Kidney (tissue), 14 donors: ENCODE measurements around the gene DHX15. TPM values are rescaled to one million over a fixed set of nuclear protein-coding genes. Genes with fewer than 3 reads are reported as not detected.

Source experiments
- DNase-seq, 5 donors: peaks; one replicate each; pipeline ENCODE4 v3.0.0-alpha.2; 2013 to 2020
- FAIRE-seq: peaks from 2 replicates; lab custom pipeline; 2012; peaks lifted over from hg19 to GRCh38; lab: Jason Lieb, UNC
- H3K27ac ChIP-seq, 2 donors: one replicate each; pipeline ENCODE4 v1.7.0; 2013; ENCODE audit warnings: low read depth in 2 of 2, low read length in 2 of 2, inconsistent platforms in 1 of 2
- H3K27me3 ChIP-seq: one replicate; pipeline ENCODE4 v1.7.1; 2013; ENCODE audit warnings: low read length, inconsistent platforms; ENCODE audit not compliant: control insufficient read depth, insufficient read depth
- H3K36me3 ChIP-seq, 3 donors: one replicate each; pipeline versions ENCODE4 v1.7.0 to v1.7.1; 2013; ENCODE audit warnings: low read length in 3 of 3, control low read depth in 1 of 3, inconsistent platforms in 1 of 3; ENCODE audit not compliant: insufficient read depth in 3 of 3, control insufficient read depth in 2 of 3
- H3K4me1 ChIP-seq, 3 donors: one replicate each; pipeline versions ENCODE4 v1.7.0 to v1.7.1; 2013; ENCODE audit warnings: low read length in 3 of 3, inconsistent platforms in 1 of 3, low read depth in 1 of 3; ENCODE audit not compliant: control insufficient read depth in 2 of 3, insufficient read depth in 2 of 3
- H3K4me3 ChIP-seq, 3 donors: one replicate each; pipeline versions ENCODE4 v1.7.0 to v1.8.1; 2013; ENCODE audit warnings: low read length in 3 of 3, control low read depth in 1 of 3, inconsistent platforms in 1 of 3
- H3K9ac ChIP-seq, 3 donors: one replicate each; pipeline versions ENCODE4 v1.7.0 to v1.7.1; 2013; ENCODE audit warnings: low read length in 3 of 3, control low read depth in 1 of 3, inconsistent platforms in 1 of 3
- H3K9me3 ChIP-seq, 3 donors: one replicate each; pipeline versions ENCODE4 v1.7.0 to v1.7.1; 2013; ENCODE audit warnings: low read length in 3 of 3, control low read depth in 1 of 3, inconsistent platforms in 1 of 3; ENCODE audit not compliant: control insufficient read depth in 2 of 3, insufficient read depth in 1 of 3
- CTCF ChIP-seq: IDR thresholded peaks from 3 replicates; pipeline ENCODE4 v1.5.1; 2012; ENCODE audit warnings: mild to moderate bottlenecking, moderate library complexity, borderline replicate concordance; ENCODE audit not compliant: insufficient read depth; ENCODE audit errors: extremely low read depth
- intact Hi-C: fragments of 100-400 bp; cut with DNase I; formaldehyde crosslinking; loops from one replicate; pipeline ENCODE4 v1.11.1; 2022
- polyA plus RNA-seq: library from polyadenylated mRNA; stranded (reverse); fragments of 350-450 nt; fragmentation: Illumina TruSeq; extraction: RNeasy Lipid Tissue Mini Kit (QIAGEN cat#74804); gene quantifications from one replicate; pipeline ENCODE4 v1.2.3, GENCODE V29; 2014; ENCODE audit warnings: low read depth, low replicate concordance; ENCODE audit not compliant: insufficient read depth
- total RNA-seq: library from RNA; stranded (reverse); fragmentation: NEBNext Ultra II Directional; extraction: Animal tissue kit (Norgen Biotek cat#: 25700); gene quantifications from one replicate; pipeline ENCODE4 v1.2.1, GENCODE V29; 2021
- donor health status: control.
- donor health status: control.
- donor health status: control.
- donor health status: control.
- donor health status: control.
- donor health status: DM: yes; HTN: yes; CAD: no.
- donor health status: Normal renal cell carcinoma (clear cell type).

DHX15 gene
- total and polyA plus RNA-seq, 2 donors from 2014 or later: 53.4 to 120 TPM

- no peak overlapping the region for H3K9ac ChIP-seq
- H3K27ac ChIP-seq: no peak overlapping the region
- no peaks in the 10 kb centered on the region for H3K4me1 ChIP-seq
- H3K27me3 ChIP-seq: no peaks in the 10 kb centered on the region
- no peak for TF ChIP-seq CTCF
- no peaks in the 10 kb centered on the region for H3K36me3 ChIP-seq
- intact Hi-C loops: no loop called here
- H3K4me3 ChIP-seq: no peak overlapping the region
- FAIRE-seq (no peak), DNase-seq (no peak)
- H3K9me3 ChIP-seq: peaks cover 0 to 10% (median 0%) of the 10 kb centered on the region in 3 donors
Measured at GRCh38 chr4:24588216-24588954, 4.0 kb upstream of the DHX15 start.

DNA sequence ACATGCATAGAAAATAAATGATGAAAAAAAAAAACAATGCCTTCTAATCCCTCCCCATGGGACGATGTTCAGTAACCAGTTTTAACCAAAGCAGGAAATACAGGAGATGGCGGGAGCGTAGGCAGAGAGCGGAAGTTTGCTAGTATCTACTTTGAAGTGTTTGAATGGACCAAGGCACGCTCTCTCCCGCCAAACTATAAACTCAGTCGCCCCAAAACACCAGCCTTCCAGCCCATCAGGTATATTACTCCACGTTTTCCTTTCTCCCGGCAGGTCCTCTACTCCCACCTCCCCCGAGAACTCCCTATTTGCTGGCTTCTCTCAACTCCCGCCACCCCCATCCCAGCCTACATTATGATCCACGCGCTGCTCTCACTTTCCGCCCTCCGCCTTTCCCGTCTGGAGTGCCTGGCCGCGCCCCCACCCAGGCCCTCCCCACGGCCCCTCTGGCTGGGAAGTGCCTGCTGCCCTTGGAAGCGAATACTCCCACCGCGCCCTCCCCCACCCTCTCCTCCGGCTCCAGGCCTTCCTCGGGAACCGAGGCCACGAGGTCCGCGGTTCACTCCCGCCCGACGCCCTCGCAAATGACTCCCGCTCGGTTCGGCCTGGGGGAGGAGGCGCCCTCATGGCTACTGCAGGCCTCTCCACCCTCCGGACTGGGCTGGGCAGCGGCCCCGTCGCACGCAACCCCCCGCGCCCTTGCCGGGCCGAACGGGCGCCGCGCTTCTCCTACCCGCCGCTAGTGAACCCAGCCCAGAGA is 723 bp downstream of the DHX15 start:
- DNase-seq (peak; percentile 85 to 91 (median 88)), FAIRE-seq (no peak)
- no peaks in the 10 kb centered on the region for H3K36me3 ChIP-seq
- H3K27me3 ChIP-seq: no peaks in the 10 kb centered on the region
- H3K4me1 ChIP-seq: peaks cover 0 to 6% (median 4%) of the 10 kb centered on the region in 3 donors
- H3K4me3 ChIP-seq: peak overlapping the region; percentile 79 to 93 (median 91)
- intact Hi-C loops: no loop called here
- peak overlapping the region; percentile 97 to 98 for H3K27ac ChIP-seq
- no peak for TF ChIP-seq CTCF
- peak overlapping the region; percentile 74 to 97 (median 91) for H3K9ac ChIP-seq
- H3K9me3 ChIP-seq: no peaks in the 10 kb centered on the region

DNA sequence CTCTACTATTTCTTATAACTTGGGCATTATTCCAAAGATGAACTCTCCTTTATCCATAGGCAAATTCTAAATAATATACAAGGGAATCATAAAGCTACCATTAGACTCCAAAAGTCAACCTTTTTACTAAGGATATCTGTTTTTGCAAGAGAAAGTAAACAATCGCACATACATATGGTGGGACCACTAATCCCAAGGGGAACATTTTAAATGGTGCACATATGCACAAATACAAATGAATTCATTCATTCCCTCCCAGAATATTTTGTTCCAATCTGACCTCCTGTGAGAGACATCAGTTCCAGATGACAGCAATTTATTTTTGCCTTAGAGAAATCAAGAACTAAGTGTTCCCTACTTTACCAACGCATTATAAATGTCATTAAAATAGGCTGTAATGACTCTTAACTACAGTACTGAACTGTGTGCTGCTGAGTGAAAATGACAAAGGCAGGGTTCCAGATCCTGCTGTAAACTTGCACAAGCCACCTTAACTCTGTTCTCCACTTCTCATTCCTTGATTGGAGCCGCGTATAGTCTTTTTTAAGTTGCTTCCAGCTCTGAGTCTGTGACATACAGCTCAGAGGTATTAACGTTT is 2.0 kb downstream of the DHX15 start:
- H3K27ac ChIP-seq: no peak overlapping the region
- no peaks in the 10 kb centered on the region for H3K27me3 ChIP-seq
- H3K36me3 ChIP-seq: no peaks in the 10 kb centered on the region
- peak overlapping the region in 2 of 3 donors; percentile 56 to 88 for H3K9ac ChIP-seq
- no peak for DNase-seq
- H3K4me1 ChIP-seq: peaks cover 0 to 7% (median 4%) of the 10 kb centered on the region in 3 donors
- no peak for FAIRE-seq
- H3K9me3 ChIP-seq: no peaks in the 10 kb centered on the region
- intact Hi-C loops: no loop called here
- H3K4me3 ChIP-seq: peak overlapping the region; percentile 79 to 91 (median 90)
- TF ChIP-seq CTCF: no peak
